GM23338 (cell line): Measurements from ENCODE around the gene TAF3.

Experiments
- CREB1 ChIP-seq: fragments of 250-450 bp; sonication (Bioruptor Pico); IDR thresholded peaks from 2 replicates; pipeline ENCODE4 v1.5.0; 2020; ENCODE audit warnings: low read depth, mild to moderate bottlenecking, moderate library complexity
- EZH2 ChIP-seq: fragments of 200-600 bp; sonication (generic); IDR thresholded peaks from one replicate; pipeline ENCODE4 v1.8.0; 2017; ENCODE audit warnings: antibody characterized with exemption, mild to moderate bottlenecking, low read depth; ENCODE audit not compliant: unreplicated experiment
- EZH2phosphoT487 ChIP-seq: fragments of 200-600 bp; sonication (generic); IDR thresholded peaks from one replicate; pipeline ENCODE4 v1.8.1; 2018; ENCODE audit warnings: antibody characterized with exemption; ENCODE audit not compliant: unreplicated experiment
- POLR2AphosphoS5 ChIP-seq: IDR thresholded peaks from 2 replicates; pipeline ENCODE4 v1.6.1; 2016; ENCODE audit warnings: antibody characterized with exemption, low read depth
- TF ChIP-seq, protein P1 (sequence below), 2 experiments: fragments of 200-600 bp in 1 of 2; sonication (generic) in 1 of 2; conservative IDR thresholded peaks; 2 replicates each; pipeline versions ENCODE4 v1.5.1 to v1.6.1; 2016 to 2017; ENCODE audit warnings: antibody characterized with exemption in 2 of 2, low read depth in 2 of 2, mild to moderate bottlenecking in 2 of 2, moderate library complexity in 1 of 2

DNA sequence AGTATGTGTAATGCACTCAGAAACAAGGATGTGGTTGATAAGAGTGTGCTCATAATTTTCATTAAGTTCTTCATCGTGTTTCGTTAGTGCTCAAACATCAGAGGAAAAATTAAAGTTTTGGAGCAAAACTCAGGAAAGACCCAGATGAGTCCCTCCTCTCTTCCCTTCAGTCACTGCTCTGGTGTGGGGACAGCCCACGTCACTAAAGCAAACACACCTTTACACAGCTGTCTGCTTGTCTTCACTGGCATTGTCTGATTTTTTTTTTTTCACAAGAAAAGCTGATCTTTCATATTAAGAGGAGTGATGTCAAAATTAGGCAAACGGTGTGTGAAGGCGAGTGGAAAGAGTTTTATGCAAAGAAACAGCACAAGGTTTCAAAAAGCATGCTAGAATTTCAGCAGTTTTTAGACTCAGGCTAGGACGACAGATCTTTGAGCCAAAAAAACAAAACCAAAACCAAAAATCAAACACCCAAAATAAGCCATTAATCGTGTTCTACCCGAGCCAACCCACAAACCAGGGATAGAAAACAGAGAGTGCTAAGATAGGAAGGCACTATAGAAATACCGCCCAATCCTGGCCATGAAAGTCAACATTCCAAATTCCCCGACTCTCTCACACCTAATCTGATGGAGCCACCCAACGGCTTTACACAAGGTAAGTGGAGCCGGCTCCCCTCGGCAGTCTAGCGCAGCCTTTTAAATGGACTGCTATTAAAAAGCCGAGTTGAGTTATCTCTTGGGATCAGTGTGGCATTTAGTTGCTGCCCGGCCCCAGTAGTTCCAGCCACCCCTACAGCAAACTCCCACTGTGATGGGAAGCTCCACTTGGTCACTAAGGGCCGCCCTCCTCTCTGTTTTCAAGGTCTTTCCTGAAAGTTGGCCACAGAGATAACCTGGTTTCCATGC is 208.3 kb downstream of the TAF3 start:
- TF ChIP-seq, protein P1, sequence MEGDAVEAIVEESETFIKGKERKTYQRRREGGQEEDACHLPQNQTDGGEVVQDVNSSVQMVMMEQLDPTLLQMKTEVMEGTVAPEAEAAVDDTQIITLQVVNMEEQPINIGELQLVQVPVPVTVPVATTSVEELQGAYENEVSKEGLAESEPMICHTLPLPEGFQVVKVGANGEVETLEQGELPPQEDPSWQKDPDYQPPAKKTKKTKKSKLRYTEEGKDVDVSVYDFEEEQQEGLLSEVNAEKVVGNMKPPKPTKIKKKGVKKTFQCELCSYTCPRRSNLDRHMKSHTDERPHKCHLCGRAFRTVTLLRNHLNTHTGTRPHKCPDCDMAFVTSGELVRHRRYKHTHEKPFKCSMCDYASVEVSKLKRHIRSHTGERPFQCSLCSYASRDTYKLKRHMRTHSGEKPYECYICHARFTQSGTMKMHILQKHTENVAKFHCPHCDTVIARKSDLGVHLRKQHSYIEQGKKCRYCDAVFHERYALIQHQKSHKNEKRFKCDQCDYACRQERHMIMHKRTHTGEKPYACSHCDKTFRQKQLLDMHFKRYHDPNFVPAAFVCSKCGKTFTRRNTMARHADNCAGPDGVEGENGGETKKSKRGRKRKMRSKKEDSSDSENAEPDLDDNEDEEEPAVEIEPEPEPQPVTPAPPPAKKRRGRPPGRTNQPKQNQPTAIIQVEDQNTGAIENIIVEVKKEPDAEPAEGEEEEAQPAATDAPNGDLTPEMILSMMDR (conservative IDR thresholded peaks at IDR 0.05; ENCODE audit: low read depth in 2 of 2) = no peak
- no peak for TF ChIP-seq EZH2phosphoT487
- TF ChIP-seq CREB1 (CRISPR knock-in tag) = no peak
- no peak for TF ChIP-seq POLR2AphosphoS5
- no peak for TF ChIP-seq EZH2
